H1 (cell line): ENCODE data around the gene CST2. TPM values are rescaled to one million over a fixed set of nuclear protein-coding genes. Genes with fewer than 3 reads are reported as not detected.
A peak's percentile ranks its signal among the peaks of the same experiment; 100 is the strongest.
"Not testable (repeated sequence)": the region's sequence is repeated elsewhere in the genome, so short reads cannot be mapped to it uniquely, and the experiment has no call there.

Source experiments
- CTCF ChIA-PET: fragments of 300-600 bp; sonication (Branson Sonifier 250); formaldehyde crosslinking; loops from one replicate; lab custom pipeline; 2021; ENCODE audit not compliant: partially characterized antibody; lab: Charles Lee
- POLR2A ChIA-PET: fragments of 300-600 bp; sonication (Branson Sonifier 250); formaldehyde crosslinking; loops from one replicate; lab custom pipeline; 2021; ENCODE audit warnings: inconsistent platforms; ENCODE audit not compliant: partially characterized antibody; lab: Charles Lee
- DNase-seq, 2 experiments: peaks; one replicate each; pipeline versions ENCODE4 v3.0.0 to v3.0.0-alpha.2; 2010 to 2022; ENCODE audit warnings: low spot score in 2 of 2, low read depth in 1 of 2, mixed read lengths in 1 of 2
- FAIRE-seq: peaks from 2 replicates; lab custom pipeline; 2011; peaks lifted over from hg19 to GRCh38; lab: Jason Lieb, UNC
- H2AFZ ChIP-seq: 2 replicates; pipeline ENCODE4 v1.8.1; 2012; ENCODE audit warnings: low read length, inconsistent platforms
- H2AK5ac ChIP-seq: 2 replicates; pipeline ENCODE4 v1.6.1; 2013; ENCODE audit warnings: low read depth, low read length
- H2BK120ac ChIP-seq: replicated peaks from 2 replicates; pipeline ENCODE3; 2013; ENCODE audit warnings: low read depth, low read length, inconsistent platforms
- H2BK12ac ChIP-seq: 2 replicates; pipeline ENCODE4 v1.6.1; 2013; ENCODE audit warnings: low read depth, low read length
- H2BK15ac ChIP-seq: 2 replicates; pipeline ENCODE4 v1.6.1; 2013; ENCODE audit warnings: low read length
- H2BK20ac ChIP-seq: 2 replicates; pipeline ENCODE4 v1.6.1; 2013; ENCODE audit warnings: low read length
- H2BK5ac ChIP-seq: 2 replicates; pipeline ENCODE4 v1.6.1; 2013; ENCODE audit warnings: low read depth, low read length
- H3K14ac ChIP-seq: 2 replicates; pipeline ENCODE4 v1.6.1; 2013; ENCODE audit warnings: inconsistent platforms; ENCODE audit not compliant: insufficient read length
- H3K18ac ChIP-seq: 2 replicates; pipeline ENCODE4 v1.6.1; 2013; ENCODE audit warnings: low read length; ENCODE audit errors: extremely low read depth
- H3K23ac ChIP-seq: 2 replicates; pipeline ENCODE4 v1.6.1; 2013; ENCODE audit warnings: inconsistent platforms; ENCODE audit not compliant: insufficient read length
- H3K23me2 ChIP-seq: 2 replicates; pipeline ENCODE4 v1.6.1; 2013; ENCODE audit warnings: low read depth, low read length
- H3K27ac ChIP-seq: 2 replicates; pipeline ENCODE4 v1.6.1; 2011; ENCODE audit warnings: low read depth, low read length, inconsistent platforms
- H3K27me3 ChIP-seq, 4 experiments: replicated peaks in 1 of 4; 1 replicate in 1 of 4; 2 replicates in 3 of 4; pipeline versions ENCODE4 v1.6.1 to v1.8.1; 2011 to 2013; ENCODE audit warnings: low read length in 3 of 4, mild to moderate bottlenecking in 3 of 4, inconsistent platforms in 2 of 4, mixed read lengths in 2 of 4, moderate library complexity in 1 of 4; ENCODE audit not compliant: control insufficient read depth in 3 of 4, insufficient read depth in 3 of 4; ENCODE audit errors: extremely low read depth in 1 of 4
- H3K36me3 ChIP-seq, 4 experiments: 2 replicates each; pipeline versions ENCODE4 v1.6.1 to v1.8.1; 2011 to 2013; ENCODE audit warnings: mild to moderate bottlenecking in 4 of 4, low read length in 3 of 4, moderate library complexity in 2 of 4, control low read depth in 1 of 4, inconsistent platforms in 1 of 4; ENCODE audit not compliant: insufficient read depth in 4 of 4, control insufficient read depth in 2 of 4
- H3K4ac ChIP-seq: replicated peaks from 2 replicates; pipeline ENCODE3; 2013; ENCODE audit warnings: low read length, low read depth, mixed read lengths, inconsistent platforms; ENCODE audit not compliant: insufficient read length
- H3K4me1 ChIP-seq, 4 experiments: replicated peaks in 1 of 4; 1 replicate in 1 of 4; 2 replicates in 3 of 4; pipeline versions ENCODE4 v1.6.1 to v1.8.1; 2011 to 2013; ENCODE audit warnings: low read length in 3 of 4, inconsistent platforms in 2 of 4, mixed read lengths in 1 of 4; ENCODE audit not compliant: insufficient read depth in 4 of 4, control insufficient read depth in 3 of 4
- H3K4me2 ChIP-seq, 2 experiments: 2 replicates each; pipeline versions ENCODE4 v1.6.1 to v1.8.1; 2011 to 2013; ENCODE audit warnings: low read depth in 2 of 2, low read length in 2 of 2, control low read depth in 1 of 2, inconsistent platforms in 1 of 2, mild to moderate bottlenecking in 1 of 2; ENCODE audit not compliant: insufficient read depth in 1 of 2
- H3K4me3 ChIP-seq, 4 experiments: fragments of 200-600, 300-600 bp in 1 of 4; sonication (generic), shearing (Covaris generic), sonication (Bioruptor Twin) in 1 of 4; 2 replicates each; pipeline versions ENCODE4 v1.5.1 to v1.8.1; 2011 to 2016; ENCODE audit warnings: low read length in 4 of 4, low read depth in 3 of 4, control low read depth in 2 of 4, inconsistent platforms in 2 of 4, mild to moderate bottlenecking in 2 of 4, mixed read lengths in 1 of 4, moderate library complexity in 1 of 4; ENCODE audit not compliant: insufficient read depth in 2 of 4; ENCODE audit errors: extremely low read depth in 1 of 4
- H3K56ac ChIP-seq: replicated peaks from 2 replicates; pipeline ENCODE3; 2013; ENCODE audit warnings: low read depth, mild to moderate bottlenecking, mixed read lengths, low read length, inconsistent platforms; ENCODE audit not compliant: insufficient read length
- H3K79me1 ChIP-seq: 2 replicates; pipeline ENCODE4 v1.6.1; 2013; ENCODE audit warnings: low read depth, low read length, control low read depth
- H3K79me2 ChIP-seq, 2 experiments: 2 replicates each; pipeline versions ENCODE4 v1.6.1 to v1.8.1; 2012 to 2013; ENCODE audit warnings: low read length in 2 of 2, mild to moderate bottlenecking in 2 of 2, inconsistent platforms in 1 of 2; ENCODE audit not compliant: insufficient read depth in 2 of 2, control insufficient read depth in 1 of 2
- H3K9ac ChIP-seq, 4 experiments: replicated peaks in 1 of 4; 1 replicate in 1 of 4; 2 replicates in 3 of 4; pipeline versions ENCODE4 v1.6.1 to v1.8.1; 2011 to 2013; ENCODE audit warnings: low read depth in 3 of 4, low read length in 3 of 4, control low read depth in 2 of 4, mild to moderate bottlenecking in 2 of 4, moderate library complexity in 2 of 4, inconsistent platforms in 1 of 4; ENCODE audit errors: extremely low read depth in 1 of 4
- H3K9me3 ChIP-seq, 2 experiments: 2 replicates each; pipeline versions ENCODE4 v1.6.1 to v1.8.1; 2012 to 2013; ENCODE audit warnings: mild to moderate bottlenecking in 2 of 2, moderate library complexity in 2 of 2, control low read depth in 1 of 2, inconsistent platforms in 1 of 2, low read depth in 1 of 2, low read length in 1 of 2, mixed read lengths in 1 of 2; ENCODE audit not compliant: insufficient read depth in 2 of 2
- H4K20me1 ChIP-seq, 2 experiments: replicated peaks in 1 of 2; 2 replicates each; pipeline versions ENCODE3 to v1.8.1; 2011 to 2013; ENCODE audit warnings: inconsistent platforms in 2 of 2, low read length in 2 of 2, mild to moderate bottlenecking in 1 of 2; ENCODE audit not compliant: insufficient read depth in 2 of 2, control insufficient read depth in 1 of 2
- H4K5ac ChIP-seq: 2 replicates; pipeline ENCODE4 v1.6.1; 2013; ENCODE audit warnings: low read length, low read depth, mixed read lengths, inconsistent platforms; ENCODE audit not compliant: insufficient read length
- H4K8ac ChIP-seq: 2 replicates; pipeline ENCODE4 v1.8.0; 2013; ENCODE audit warnings: mild to moderate bottlenecking, moderate library complexity, low read length, inconsistent platforms; ENCODE audit not compliant: insufficient read depth; ENCODE audit errors: extremely low read depth
- H4K91ac ChIP-seq: replicated peaks from 2 replicates; pipeline ENCODE3; 2013; ENCODE audit warnings: low read length, mixed read lengths, inconsistent platforms; ENCODE audit not compliant: insufficient read length
- RAD21 ChIP-seq, 2 experiments: IDR thresholded peaks in 1 of 2; conservative IDR thresholded peaks in 1 of 2; 2 replicates each; pipeline ENCODE4 v1.6.1; 2011; ENCODE audit warnings: low read depth in 2 of 2, low read length in 2 of 2, improper control_type of control experiment in 1 of 2, inconsistent platforms in 1 of 2, mild to moderate bottlenecking in 1 of 2, moderate library complexity in 1 of 2
- WGBS, 2 experiments: shearing (Covaris generic) in 1 of 2; methylation state at CpG; one replicate each; pipeline versions ENCODE4 v1.1.6 to v1.1.7; 2013 to 2015; ENCODE audit warnings: low lambda C conversion rate in 2 of 2, mixed read lengths in 2 of 2, inconsistent platforms in 1 of 2, low coverage in 1 of 2, missing lambda C conversion rate in 1 of 2; ENCODE audit not compliant: insufficient replicate concordance in 2 of 2, insufficient coverage in 1 of 2, insufficient read length in 1 of 2; ENCODE audit errors: extremely low coverage in 1 of 2, missing lambda C conversion rate in 1 of 2; 5-methylcytosine and 5-hydroxymethylcytosine counted together
- polyA plus RNA-seq, 7 experiments: library from polyadenylated mRNA; depleted of rRNA in 3 of 7; stranded (reverse) in 5 of 7; unstranded in 2 of 7; fragments of >200 nt in 5 of 7; fragments of 200-250 nt in 2 of 7; gene quantifications; 1 replicate in 5 of 7; 2 replicates in 1 of 7; 4 replicates in 1 of 7; pipeline versions ENCODE4 v1.2.1 to v1.2.3, GENCODE V29; 2011 to 2013; ENCODE audit warnings: missing spikeins in 2 of 7, mixed read lengths in 2 of 7
- total RNA-seq: library from RNA; stranded (reverse); fragmentation: NEBNext Ultra II Directional; extraction: Animal tissue kit (Norgen Biotek cat#: 25700); gene quantifications from 2 replicates; pipeline ENCODE4 v1.2.1, GENCODE V29; 2021
- TF ChIP-seq, protein P1 (sequence below), 3 experiments: IDR thresholded peaks; 1 replicate in 2 of 3; 2 replicates in 1 of 3; pipeline versions ENCODE4 v1.5.1 to v1.6.1; 2011; ENCODE audit warnings: low read length in 3 of 3, mild to moderate bottlenecking in 3 of 3, inconsistent platforms in 2 of 3, low read depth in 1 of 3, moderate library complexity in 1 of 3; ENCODE audit not compliant: insufficient read depth in 1 of 3; ENCODE audit errors: control extremely low read depth in 1 of 3

The CST2 gene
- total and polyA plus RNA-seq, 2 of the 8 experiments (the other 6 are each of a cell fraction or from before 2014, with no cell fraction given) = not detected

GRCh38 chr20:23799216-23799847 is 27.2 kb downstream of the CST2 start:
- not testable (repeated sequence) for H4K5ac ChIP-seq, H3K23ac ChIP-seq
- CTCF ChIA-PET = interaction anchor here (0.6 to 3.6 kb wide), 20 partner anchors 10 to 1109 kb away, joined by 3 to 24 read pairs (median 4); no protein-coding TSS in a partner anchor
- peak; percentile 57 to 60 for TF ChIP-seq RAD21 (IDR thresholded peaks at IDR 0.05 in 1 of 2, conservative IDR thresholded peaks at IDR 0.05 in 1 of 2; ENCODE audit: low read depth in 2 of 2, low read length in 2 of 2)
- TF ChIP-seq, protein P1, sequence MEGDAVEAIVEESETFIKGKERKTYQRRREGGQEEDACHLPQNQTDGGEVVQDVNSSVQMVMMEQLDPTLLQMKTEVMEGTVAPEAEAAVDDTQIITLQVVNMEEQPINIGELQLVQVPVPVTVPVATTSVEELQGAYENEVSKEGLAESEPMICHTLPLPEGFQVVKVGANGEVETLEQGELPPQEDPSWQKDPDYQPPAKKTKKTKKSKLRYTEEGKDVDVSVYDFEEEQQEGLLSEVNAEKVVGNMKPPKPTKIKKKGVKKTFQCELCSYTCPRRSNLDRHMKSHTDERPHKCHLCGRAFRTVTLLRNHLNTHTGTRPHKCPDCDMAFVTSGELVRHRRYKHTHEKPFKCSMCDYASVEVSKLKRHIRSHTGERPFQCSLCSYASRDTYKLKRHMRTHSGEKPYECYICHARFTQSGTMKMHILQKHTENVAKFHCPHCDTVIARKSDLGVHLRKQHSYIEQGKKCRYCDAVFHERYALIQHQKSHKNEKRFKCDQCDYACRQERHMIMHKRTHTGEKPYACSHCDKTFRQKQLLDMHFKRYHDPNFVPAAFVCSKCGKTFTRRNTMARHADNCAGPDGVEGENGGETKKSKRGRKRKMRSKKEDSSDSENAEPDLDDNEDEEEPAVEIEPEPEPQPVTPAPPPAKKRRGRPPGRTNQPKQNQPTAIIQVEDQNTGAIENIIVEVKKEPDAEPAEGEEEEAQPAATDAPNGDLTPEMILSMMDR (IDR thresholded peaks at IDR 0.05; ENCODE audit: control extremely low read depth in 1 of 3, insufficient read depth in 1 of 3, low read depth in 1 of 3, low read length in 3 of 3) = peak; percentile 56 to 64 (median 62)
- TF ChIP-seq, all 59 proteins: peak for 2; not testable (repeated sequence) for 57
- H3K23me2 ChIP-seq, H3K27me3 ChIP-seq, H4K8ac ChIP-seq, POLR2A ChIA-PET, H2BK120ac ChIP-seq, H4K20me1 ChIP-seq, H3K79me1 ChIP-seq, H3K56ac ChIP-seq, H2BK5ac ChIP-seq, H2BK15ac ChIP-seq, H3K36me3 ChIP-seq, H3K14ac ChIP-seq, H3K79me2 ChIP-seq, H3K4me2 ChIP-seq, H4K91ac ChIP-seq, H2BK12ac ChIP-seq, H3K18ac ChIP-seq, H3K9ac ChIP-seq, H2AK5ac ChIP-seq, H2BK20ac ChIP-seq, H2AFZ ChIP-seq, H3K27ac ChIP-seq, H3K4ac ChIP-seq, H3K4me1 ChIP-seq, H3K9me3 ChIP-seq, H3K4me3 ChIP-seq: not testable (repeated sequence)
- 24% methylated on average over 3 of the region's 4 CpGs; no CpG with 5 or more reads in 1 of the 2 experiments for WGBS, 2 experiments
- peak in 1 of 2 experiments; percentile 88 for DNase-seq
- peak; percentile 66 for FAIRE-seq
